Cardiac muscle cell (in vitro differentiated cells and primary cell): ENCODE measurements around the gene RABL3. TPM values are rescaled to one million over a fixed set of nuclear protein-coding genes. Genes with fewer than 3 reads are reported as not detected.

Source experiments
- DNase-seq, 2 donors: peaks; one replicate each; pipeline versions ENCODE4 v3.0.0 to v3.0.0-alpha.2; 2010 to 2017; ENCODE audit warnings: low read depth in 1 of 2, low spot score in 1 of 2
- H3K27ac ChIP-seq: fragments of 200-600 bp; sonication (generic); 2 replicates; pipeline ENCODE4 v1.5.1; 2016
- H3K27me3 ChIP-seq: fragments of 200-600 bp; sonication (generic); 2 replicates; pipeline ENCODE4 v1.6.0; 2016; ENCODE audit warnings: control low read depth
- H3K36me3 ChIP-seq: fragments of 200-600 bp; sonication (generic); 2 replicates; pipeline ENCODE4 v1.5.1; 2016; ENCODE audit warnings: control low read depth
- H3K4me1 ChIP-seq: fragments of 200-600 bp; sonication (generic); 2 replicates; pipeline ENCODE4 v1.8.1; 2017; ENCODE audit warnings: low read depth, mild to moderate bottlenecking, mixed run types
- H3K4me3 ChIP-seq: fragments of 200-600 bp; sonication (generic); 2 replicates; pipeline ENCODE4 v1.5.1; 2016; ENCODE audit warnings: mild to moderate bottlenecking
- H3K9me3 ChIP-seq: fragments of 200-600 bp; sonication (generic); 2 replicates; pipeline ENCODE4 v1.5.1; 2017; ENCODE audit warnings: low read depth, mild to moderate bottlenecking, control low read depth
- polyA plus RNA-seq: library from polyadenylated mRNA; unstranded; fragments of >200 nt; fragmentation: Nextera tagmentation; extraction: Ambion mirVana; gene quantifications from 2 replicates; pipeline ENCODE4 v1.2.1, GENCODE V29; 2016
- total RNA-seq: library from RNA; depleted of rRNA; stranded (reverse); fragments of >200 nt; gene quantifications from 2 replicates; pipeline ENCODE4 v1.2.3, GENCODE V29; 2016
- TF ChIP-seq, protein P1 (sequence below): IDR thresholded peaks from 2 replicates; pipeline ENCODE4 v1.5.1; 2012; ENCODE audit warnings: low read depth, mild to moderate bottlenecking, low read length

The RABL3 gene
- total and polyA plus RNA-seq, 2 experiments from 2014 or later, result 12.5 to 22.3 TPM

DNA sequence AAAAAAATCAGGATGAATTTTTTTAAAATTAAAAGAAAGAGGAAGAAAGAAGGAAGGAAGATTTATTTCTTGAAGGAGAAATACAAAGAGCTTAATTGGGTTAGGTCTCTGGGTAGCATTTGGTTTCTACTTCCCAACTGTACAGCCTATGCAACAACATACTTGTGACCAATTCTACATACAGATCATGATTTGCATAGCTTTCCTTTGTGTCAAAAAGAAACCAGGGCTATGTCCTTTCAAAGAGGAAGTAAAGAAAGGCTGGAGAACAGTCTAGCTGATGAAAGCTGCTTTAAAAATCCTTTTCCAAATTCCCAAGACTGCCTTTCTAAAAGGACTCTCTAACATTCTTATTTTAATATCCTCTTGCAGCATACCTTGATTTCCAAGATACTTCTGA lies 54.2 kb downstream of the RABL3 start:
- Histone ChIP-seq H3K4me3 (no peak overlapping the region), H3K9me3 (no peaks in the 10 kb centered on the region), H3K27ac (no peak overlapping the region), H3K36me3 (no peaks in the 10 kb centered on the region), H3K4me1 (no peaks in the 10 kb centered on the region), H3K27me3 (no peaks in the 10 kb centered on the region)
- TF ChIP-seq, protein P1, sequence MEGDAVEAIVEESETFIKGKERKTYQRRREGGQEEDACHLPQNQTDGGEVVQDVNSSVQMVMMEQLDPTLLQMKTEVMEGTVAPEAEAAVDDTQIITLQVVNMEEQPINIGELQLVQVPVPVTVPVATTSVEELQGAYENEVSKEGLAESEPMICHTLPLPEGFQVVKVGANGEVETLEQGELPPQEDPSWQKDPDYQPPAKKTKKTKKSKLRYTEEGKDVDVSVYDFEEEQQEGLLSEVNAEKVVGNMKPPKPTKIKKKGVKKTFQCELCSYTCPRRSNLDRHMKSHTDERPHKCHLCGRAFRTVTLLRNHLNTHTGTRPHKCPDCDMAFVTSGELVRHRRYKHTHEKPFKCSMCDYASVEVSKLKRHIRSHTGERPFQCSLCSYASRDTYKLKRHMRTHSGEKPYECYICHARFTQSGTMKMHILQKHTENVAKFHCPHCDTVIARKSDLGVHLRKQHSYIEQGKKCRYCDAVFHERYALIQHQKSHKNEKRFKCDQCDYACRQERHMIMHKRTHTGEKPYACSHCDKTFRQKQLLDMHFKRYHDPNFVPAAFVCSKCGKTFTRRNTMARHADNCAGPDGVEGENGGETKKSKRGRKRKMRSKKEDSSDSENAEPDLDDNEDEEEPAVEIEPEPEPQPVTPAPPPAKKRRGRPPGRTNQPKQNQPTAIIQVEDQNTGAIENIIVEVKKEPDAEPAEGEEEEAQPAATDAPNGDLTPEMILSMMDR, result no peak
- peak in 1 of 2 donors; percentile 30 for DNase-seq

DNA sequence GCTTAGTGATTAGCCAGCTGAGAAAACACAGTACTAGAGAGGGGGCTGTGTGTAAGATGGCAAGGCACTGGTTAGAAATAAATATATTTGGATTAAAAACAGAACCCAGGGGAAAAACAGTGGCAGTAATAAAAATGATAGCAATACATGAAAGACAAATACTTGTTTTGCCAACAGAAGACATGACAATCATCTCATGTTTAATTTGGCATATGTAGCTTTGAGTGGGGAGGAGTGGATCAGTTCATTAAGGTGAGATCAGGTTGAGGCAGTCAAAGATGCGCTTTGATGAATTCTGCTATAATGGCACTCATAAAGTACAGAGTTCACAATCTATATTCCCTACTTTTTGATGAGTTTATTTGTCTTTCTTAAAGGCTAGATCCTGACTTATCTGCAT lies 56.9 kb downstream of the RABL3 start:
- no peaks in the 10 kb centered on the region for H3K9me3 ChIP-seq
- no peak overlapping the region for H3K27ac ChIP-seq
- TF ChIP-seq, protein P1, result no peak
- H3K4me1 ChIP-seq, result no peaks in the 10 kb centered on the region
- no peaks in the 10 kb centered on the region for H3K27me3 ChIP-seq
- H3K4me3 ChIP-seq, result no peak overlapping the region
- DNase-seq, result no peak
- H3K36me3 ChIP-seq, result no peaks in the 10 kb centered on the region

DNA sequence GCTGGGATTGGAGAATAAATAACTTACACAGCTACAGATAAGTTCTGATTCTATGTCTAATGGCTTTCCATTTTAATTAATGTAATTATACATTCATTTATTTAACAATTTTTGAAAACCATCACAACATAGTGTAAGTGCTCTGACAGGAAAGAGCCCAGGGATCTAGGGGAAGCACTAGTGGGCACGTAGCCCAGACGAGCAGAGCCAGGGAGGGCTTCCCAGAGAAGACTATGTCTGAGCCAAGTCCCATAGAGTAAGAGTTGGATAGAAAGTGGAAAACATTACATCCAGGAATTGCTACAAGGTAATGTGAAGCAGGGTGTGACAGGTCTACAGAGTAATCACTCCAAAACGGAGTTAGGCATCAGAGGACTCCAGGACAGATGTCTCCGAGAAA lies 57.4 kb downstream of the RABL3 start:
- Histone ChIP-seq H3K36me3 (no peaks in the 10 kb centered on the region), H3K27ac (no peak overlapping the region), H3K9me3 (no peaks in the 10 kb centered on the region), H3K27me3 (no peaks in the 10 kb centered on the region), H3K4me1 (no peaks in the 10 kb centered on the region), H3K4me3 (no peak overlapping the region)
- peak in 1 of 2 donors; percentile 26 for DNase-seq
- TF ChIP-seq, protein P1, result no peak

DNA sequence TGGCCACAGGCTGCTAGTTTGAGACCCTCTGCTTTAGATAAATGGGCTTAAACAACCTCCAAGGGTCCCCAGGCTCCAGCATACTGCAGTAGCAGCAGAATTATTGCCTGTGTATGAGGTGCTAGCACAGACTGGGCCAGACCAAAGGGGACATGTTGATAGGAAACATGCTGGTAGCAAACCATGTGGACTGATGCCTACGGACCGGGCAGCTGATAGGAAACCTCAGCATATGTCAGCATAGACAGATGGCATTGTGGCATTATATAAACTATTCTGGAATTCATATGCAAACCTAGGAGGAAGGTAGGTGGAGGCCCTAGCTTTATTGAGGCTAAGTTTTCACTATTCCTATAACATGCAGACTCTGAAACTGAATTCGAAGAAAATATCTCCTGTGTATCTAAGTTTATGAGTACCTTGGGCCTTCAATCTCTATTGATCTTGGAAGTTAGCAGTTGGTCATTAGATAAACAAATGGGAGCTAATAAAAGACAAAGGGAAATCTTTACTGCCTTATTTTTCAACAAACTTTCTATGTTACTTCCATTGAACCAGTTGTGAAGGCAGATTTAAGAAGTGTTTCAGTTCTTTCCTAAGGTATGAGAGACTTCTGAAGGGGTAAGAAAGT lies 58.5 kb downstream of the RABL3 start:
- no peak overlapping the region for H3K27ac ChIP-seq
- no peaks in the 10 kb centered on the region for H3K36me3 ChIP-seq
- H3K4me1 ChIP-seq, result no peaks in the 10 kb centered on the region
- no peaks in the 10 kb centered on the region for H3K27me3 ChIP-seq
- TF ChIP-seq, protein P1, result no peak
- H3K9me3 ChIP-seq, result no peaks in the 10 kb centered on the region
- DNase-seq, result no peak
- no peak overlapping the region for H3K4me3 ChIP-seq

DNA sequence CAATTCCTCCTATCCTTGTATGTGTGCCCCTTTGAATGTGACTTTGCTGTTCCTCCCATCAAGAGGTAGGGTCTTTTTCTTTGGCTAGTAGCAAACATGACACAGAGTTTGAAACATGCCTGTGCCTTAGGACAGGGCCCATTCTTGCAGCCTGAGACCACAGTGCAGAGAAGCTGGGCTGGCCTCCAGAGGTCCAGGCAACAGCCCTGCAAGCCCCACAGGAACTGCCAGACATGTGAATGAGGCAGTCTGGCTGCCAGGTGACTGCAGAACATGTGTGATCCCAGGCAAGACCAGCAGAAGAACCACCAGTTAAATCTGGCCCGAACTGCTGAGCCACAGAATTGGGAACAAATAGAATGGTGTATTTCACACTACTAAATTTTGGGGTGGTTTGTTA lies 59.1 kb downstream of the RABL3 start:
- TF ChIP-seq, protein P1, result no peak
- H3K36me3 ChIP-seq, result no peaks in the 10 kb centered on the region
- no peak overlapping the region for H3K27ac ChIP-seq
- H3K9me3 ChIP-seq, result no peaks in the 10 kb centered on the region
- H3K4me1 ChIP-seq, result no peaks in the 10 kb centered on the region
- H3K27me3 ChIP-seq, result no peaks in the 10 kb centered on the region
- peak in 1 of 2 donors; percentile 12 for DNase-seq
- no peak overlapping the region for H3K4me3 ChIP-seq
